ENCODE measurements around the gene CUTC. TPM values are rescaled to one million over a fixed set of nuclear protein-coding genes. Genes with fewer than 3 reads are reported as not detected.

Gene CUTC
- polyA plus RNA-seq (2011; rRNA removed) (48.3 and 66.5 TPM in 2 replicates), polyA plus RNA-seq (2017; fragmentation: RNase III; extraction: RNeasy Plus Mini Kit Qiagen cat#74134 plus additional on column Dnase treatment) (44.5 to 48.8 TPM (median 47.6 TPM) in 3 replicates), polyA minus RNA-seq (2011; rRNA and poly(A)+ RNA removed) (26.6 and 29.3 TPM in 2 replicates)
- 31.4 and 39.9 TPM in 2 replicates for polyA plus RNA-seq (2012; cell fraction: cytosol; rRNA removed)
- 13.1 and 26.5 TPM in 2 replicates for polyA plus RNA-seq (2012; cell fraction: nucleus; rRNA removed)

GRCh38 chr10:99732033-99732842 lies at the start of gene CUTC, which contains the start of gene COX15:
CUTC (plus strand) TSS chr10:99732234; CDS start chr10:99732349, 115 bp downstream.
COX15 (minus strand) TSS chr10:99732127; CDS start chr10:99732049, 78 bp downstream.
- H3K4me2 ChIP-seq = peak within 1 kb of the TSS; percentile 86
- DNase-seq (ENCODE audit: low read depth in 1 of 2, low spot score in 1 of 2) = peak; percentile 88 to 97
- ChIA-PET CTCF (interaction anchor here (0.8 to 2.7 kb wide), 28 partner anchors 8 to 314 kb away, joined by 3 to 21 read pairs (median 5); partner anchors contain the start of gene ABCC2), POLR2A (interaction anchor here (0.7 to 3.1 kb wide), 24 partner anchors 10 to 478 kb away, joined by 3 to 25 read pairs (median 6); partner anchors contain the start of genes ABCC2, ENTPD7, GOT1 and SLC25A28)
- ATAC-seq = peak; percentile 88 to 94
- peak within 1 kb of the TSS; percentile 89 to 92 for H3K27ac ChIP-seq
- H3K9me3 ChIP-seq = no peaks in the 10 kb centered on the region
- peak; percentile 28 for FAIRE-seq
- peak within 1 kb of the TSS; percentile 69 for H3K4me3 ChIP-seq
- under 1% methylated on average over 33 of the region's 73 CpGs for WGBS (ENCODE audit: missing lambda C conversion rate)
- H3K4me1 ChIP-seq = peaks cover 22% of the 10 kb centered on the region
- TF ChIP-seq JUN (IDR thresholded peaks at IDR 0.05) (peak in 1 of 2 experiments; percentile 93; a peak in 4 of 5 replicates), HEYL (CRISPR knock-in tag; IDR thresholded peaks at IDR 0.05) (no peak), NR3C1 (IDR thresholded peaks at IDR 0.05) (no peak), CTCF (IDR thresholded peaks at IDR 0.05) (no peak; the same call in 2 of the 3 replicates), FOXS1 (CRISPR knock-in tag; IDR thresholded peaks at IDR 0.05) (no peak), MYC (IDR thresholded peaks at IDR 0.05; ENCODE audit: borderline replicate concordance, low read length) (peak; percentile 59), HOXA7 (CRISPR knock-in tag; IDR thresholded peaks at IDR 0.05) (no peak), E2F6 (IDR thresholded peaks at IDR 0.05; ENCODE audit: borderline replicate concordance, low read depth) (peak; percentile 61), EP300 (IDR thresholded peaks at IDR 0.05) (no peak), FOSB (CRISPR knock-in tag; IDR thresholded peaks at IDR 0.05) (no peak), POLR2A (IDR thresholded peaks at IDR 0.05; ENCODE audit: low read length) (peak; percentile 65), NFE2L2 (conservative IDR thresholded peaks at IDR 0.05; ENCODE audit: low read length) (no peak), HOXB13 (CRISPR knock-in tag; IDR thresholded peaks at IDR 0.05; ENCODE audit: low read depth) (no peak), ATOH8 (CRISPR knock-in tag; IDR thresholded peaks at IDR 0.05; ENCODE audit: low read depth) (no peak), BCL3 (IDR thresholded peaks at IDR 0.05) (0 out of 3 replicates have a peak, but pooled peaks have one; percentile 73), ELK1 (IDR thresholded peaks at IDR 0.05; ENCODE audit: low read depth, low read length) (no peak), RARB (CRISPR knock-in tag; IDR thresholded peaks at IDR 0.05) (no peak), EHF (CRISPR knock-in tag; IDR thresholded peaks at IDR 0.05) (peak; percentile 43; the same call in 1 of the 2 replicates), RCOR1 (IDR thresholded peaks at IDR 0.05; ENCODE audit: low read depth, low read length) (no peak), BHLHE40 (IDR thresholded peaks at IDR 0.05; ENCODE audit: low read depth, low read length) (no peak), GATA3 (IDR thresholded peaks at IDR 0.05; ENCODE audit: borderline replicate concordance) (no peak; the same call in 1 of the 2 replicates), CBX2 (IDR thresholded peaks at IDR 0.05; ENCODE audit: borderline replicate concordance, low read depth) (no peak), FOSL2 (IDR thresholded peaks at IDR 0.05) (no peak), FOSL2 (CRISPR knock-in tag; IDR thresholded peaks at IDR 0.05) (no peak), CHD4 (IDR thresholded peaks at IDR 0.05; ENCODE audit: borderline replicate concordance) (no peak), JUNB (IDR thresholded peaks at IDR 0.05) (no peak), ZFP36 (IDR thresholded peaks at IDR 0.05; ENCODE audit: borderline replicate concordance, partially characterized antibody) (no peak), POLR2AphosphoS2 (conservative IDR thresholded peaks at IDR 0.05; ENCODE audit: low read length) (no peak), NPAS2 (CRISPR knock-in tag; IDR thresholded peaks at IDR 0.05; ENCODE audit: borderline replicate concordance) (no peak), PBX3 (IDR thresholded peaks at IDR 0.05) (no peak), ZC3H11A (IDR thresholded peaks at IDR 0.05) (no peak), SMC3 (IDR thresholded peaks at IDR 0.05) (peak; percentile 13; the same call in 1 of the 3 replicates), ZSCAN20 (CRISPR knock-in tag; IDR thresholded peaks at IDR 0.05) (no peak), CEBPB (IDR thresholded peaks at IDR 0.05) (no peak), ESRRA (IDR thresholded peaks at IDR 0.05; ENCODE audit: borderline replicate concordance, low read length) (no peak)

Measured in A549 (cell line).